Vagina (tissue), 2 donors: ENCODE data around the gene DOCK1. TPM values are rescaled to one million over a fixed set of nuclear protein-coding genes. Genes with fewer than 3 reads are reported as not detected.

Source experiments
- DNase-seq, 2 donors: peaks; one replicate each; pipeline ENCODE4 v3.0.0-alpha.2; 2017; ENCODE audit errors: extremely low spot score in 2 of 2
- H3K27ac ChIP-seq: fragments of 200-600 bp; sonication (generic); one replicate; pipeline ENCODE4 v1.5.1; 2019
- H3K27me3 ChIP-seq: fragments of 200-600 bp; sonication (generic); one replicate; pipeline ENCODE4 v1.5.1; 2019
- H3K36me3 ChIP-seq, 2 donors: fragments of 200-600 bp; sonication (generic); one replicate each; pipeline ENCODE4 v1.5.1; 2017 to 2019
- H3K4me1 ChIP-seq: fragments of 200-600 bp; sonication (generic); one replicate; pipeline ENCODE4 v1.5.1; 2019
- H3K4me3 ChIP-seq, 2 donors: fragments of 200-600 bp; sonication (generic); 1 replicate in 1 of 2; 2 replicates in 1 of 2; pipeline ENCODE4 v1.5.1; 2016 to 2019
- H3K9me3 ChIP-seq: fragments of 200-600 bp; sonication (generic); one replicate; pipeline ENCODE4 v1.5.1; 2019
- POLR2A ChIP-seq, 2 donors: fragments of 450-650 bp; IDR thresholded peaks; one replicate each; pipeline ENCODE4 v1.6.1; 2017; ENCODE audit warnings: antibody characterized with exemption in 2 of 2, mild to moderate bottlenecking in 2 of 2, moderate library complexity in 2 of 2
- POLR2AphosphoS5 ChIP-seq, 2 donors: sonication (generic); formaldehyde crosslinking; IDR thresholded peaks; one replicate each; pipeline ENCODE4 v1.9.0; 2017; ENCODE audit warnings: antibody characterized with exemption in 2 of 2, mild to moderate bottlenecking in 2 of 2, low read depth in 1 of 2; ENCODE audit not compliant: insufficient read depth in 1 of 2
- intact Hi-C: fragments of 100-400 bp; cut with DNase I; formaldehyde crosslinking; loops from one replicate; pipeline ENCODE4 v1.15.1; 2023
- total RNA-seq: library from RNA; depleted of rRNA; stranded (reverse); fragments of >200 nt; gene quantifications from one replicate; pipeline ENCODE4 v1.2.3, GENCODE V29; 2016
- TF ChIP-seq, protein P1 (sequence below), 3 experiments: fragments of 450-650 bp in 2 of 3; fragments of 200-600 bp in 1 of 3; sonication (generic) in 1 of 3; IDR thresholded peaks; one replicate each; pipeline ENCODE4 v1.5.1; 2017 to 2019; ENCODE audit warnings: antibody characterized with exemption in 3 of 3, mild to moderate bottlenecking in 2 of 3, moderate library complexity in 2 of 3

Gene DOCK1
- total RNA-seq, 1 donor from 2014 or later = 64.6 TPM

DNA sequence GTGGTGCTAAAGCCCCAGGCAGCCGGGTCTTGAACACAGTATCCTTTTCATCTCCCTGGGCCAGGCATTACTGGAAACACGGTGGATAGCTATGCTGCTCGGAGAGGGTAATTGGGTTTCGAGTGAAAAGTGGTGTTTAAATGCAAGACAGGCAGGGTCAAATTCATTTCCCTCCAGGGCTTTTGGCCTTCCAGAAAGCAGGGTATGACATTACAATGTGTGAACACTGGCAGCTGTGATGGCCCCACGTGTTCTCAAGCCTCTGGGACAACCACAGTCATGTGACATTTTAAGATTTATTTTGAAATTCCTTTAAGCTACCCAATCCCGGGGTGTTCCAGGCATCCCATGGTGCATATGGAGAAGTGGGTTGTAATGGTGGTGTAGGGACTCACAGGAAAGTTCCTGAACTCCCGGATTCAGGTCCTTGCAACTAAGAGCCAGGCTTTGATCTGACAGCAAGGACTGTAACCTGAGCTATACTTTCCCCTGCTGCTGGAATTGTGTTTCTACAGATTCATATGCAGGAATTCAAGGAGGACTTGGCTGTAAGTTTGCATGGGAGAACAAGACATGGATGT, 244.4 kb downstream of the DOCK1 start:
- H3K36me3 ChIP-seq = no peaks in the 10 kb centered on the region
- H3K9me3 ChIP-seq = no peaks in the 10 kb centered on the region
- no peaks in the 10 kb centered on the region for H3K4me1 ChIP-seq
- TF ChIP-seq POLR2A (IDR thresholded peaks at IDR 0.05) = no peak
- TF ChIP-seq, protein P1, sequence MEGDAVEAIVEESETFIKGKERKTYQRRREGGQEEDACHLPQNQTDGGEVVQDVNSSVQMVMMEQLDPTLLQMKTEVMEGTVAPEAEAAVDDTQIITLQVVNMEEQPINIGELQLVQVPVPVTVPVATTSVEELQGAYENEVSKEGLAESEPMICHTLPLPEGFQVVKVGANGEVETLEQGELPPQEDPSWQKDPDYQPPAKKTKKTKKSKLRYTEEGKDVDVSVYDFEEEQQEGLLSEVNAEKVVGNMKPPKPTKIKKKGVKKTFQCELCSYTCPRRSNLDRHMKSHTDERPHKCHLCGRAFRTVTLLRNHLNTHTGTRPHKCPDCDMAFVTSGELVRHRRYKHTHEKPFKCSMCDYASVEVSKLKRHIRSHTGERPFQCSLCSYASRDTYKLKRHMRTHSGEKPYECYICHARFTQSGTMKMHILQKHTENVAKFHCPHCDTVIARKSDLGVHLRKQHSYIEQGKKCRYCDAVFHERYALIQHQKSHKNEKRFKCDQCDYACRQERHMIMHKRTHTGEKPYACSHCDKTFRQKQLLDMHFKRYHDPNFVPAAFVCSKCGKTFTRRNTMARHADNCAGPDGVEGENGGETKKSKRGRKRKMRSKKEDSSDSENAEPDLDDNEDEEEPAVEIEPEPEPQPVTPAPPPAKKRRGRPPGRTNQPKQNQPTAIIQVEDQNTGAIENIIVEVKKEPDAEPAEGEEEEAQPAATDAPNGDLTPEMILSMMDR (IDR thresholded peaks at IDR 0.05) = no peak
- no peak for TF ChIP-seq POLR2AphosphoS5 (IDR thresholded peaks at IDR 0.05; ENCODE audit: insufficient read depth in 1 of 2, low read depth in 1 of 2)
- intact Hi-C loops = no loop called here
- DNase-seq = no peak
- H3K27me3 ChIP-seq = no peaks in the 10 kb centered on the region
- no peak overlapping the region for H3K27ac ChIP-seq
- no peak overlapping the region for H3K4me3 ChIP-seq

- DNase-seq = no peak
- no peaks in the 10 kb centered on the region for H3K9me3 ChIP-seq
- no peaks in the 10 kb centered on the region for H3K36me3 ChIP-seq
- H3K4me3 ChIP-seq = no peak overlapping the region
- TF ChIP-seq, protein P1 (IDR thresholded peaks at IDR 0.05) = no peak
- no peak for TF ChIP-seq POLR2AphosphoS5 (IDR thresholded peaks at IDR 0.05; ENCODE audit: insufficient read depth in 1 of 2, low read depth in 1 of 2)
- TF ChIP-seq POLR2A (IDR thresholded peaks at IDR 0.05) = no peak
- intact Hi-C loops = no loop called here
- no peak overlapping the region for H3K27ac ChIP-seq
- no peaks in the 10 kb centered on the region for H3K4me1 ChIP-seq
- no peaks in the 10 kb centered on the region for H3K27me3 ChIP-seq
Observed at GRCh38 chr10:127150136-127150535, 244.9 kb downstream of the DOCK1 start.

DNA sequence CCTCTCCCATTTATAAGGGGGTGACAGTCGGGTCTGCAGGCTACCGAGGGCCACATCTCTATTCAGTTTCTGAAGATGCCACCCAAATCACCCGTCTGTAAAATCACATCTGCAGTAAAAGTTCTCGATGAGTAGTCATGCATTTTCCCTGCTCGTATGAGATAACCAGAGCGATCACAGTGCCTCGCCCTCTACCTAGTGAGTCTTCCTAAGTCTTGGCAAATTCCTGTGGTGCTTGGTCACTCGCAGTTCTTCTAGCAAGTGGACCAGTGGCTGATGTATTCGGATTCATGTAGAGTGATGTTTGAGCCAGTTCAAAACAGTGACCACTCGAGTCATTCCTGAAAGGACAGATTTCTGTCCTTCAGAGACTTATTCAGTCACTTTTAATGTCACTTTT, 246.3 kb downstream of the DOCK1 start:
- Histone ChIP-seq H3K27ac (no peak overlapping the region), H3K36me3 (no peaks in the 10 kb centered on the region), H3K9me3 (no peaks in the 10 kb centered on the region), H3K27me3 (no peaks in the 10 kb centered on the region), H3K4me3 (no peak overlapping the region), H3K4me1 (no peaks in the 10 kb centered on the region)
- no peak for TF ChIP-seq POLR2AphosphoS5 (IDR thresholded peaks at IDR 0.05; ENCODE audit: insufficient read depth in 1 of 2, low read depth in 1 of 2)
- TF ChIP-seq, protein P1 (IDR thresholded peaks at IDR 0.05) = no peak
- TF ChIP-seq POLR2A (IDR thresholded peaks at IDR 0.05) = no peak
- DNase-seq = no peak
- intact Hi-C loops = no loop called here

DNA sequence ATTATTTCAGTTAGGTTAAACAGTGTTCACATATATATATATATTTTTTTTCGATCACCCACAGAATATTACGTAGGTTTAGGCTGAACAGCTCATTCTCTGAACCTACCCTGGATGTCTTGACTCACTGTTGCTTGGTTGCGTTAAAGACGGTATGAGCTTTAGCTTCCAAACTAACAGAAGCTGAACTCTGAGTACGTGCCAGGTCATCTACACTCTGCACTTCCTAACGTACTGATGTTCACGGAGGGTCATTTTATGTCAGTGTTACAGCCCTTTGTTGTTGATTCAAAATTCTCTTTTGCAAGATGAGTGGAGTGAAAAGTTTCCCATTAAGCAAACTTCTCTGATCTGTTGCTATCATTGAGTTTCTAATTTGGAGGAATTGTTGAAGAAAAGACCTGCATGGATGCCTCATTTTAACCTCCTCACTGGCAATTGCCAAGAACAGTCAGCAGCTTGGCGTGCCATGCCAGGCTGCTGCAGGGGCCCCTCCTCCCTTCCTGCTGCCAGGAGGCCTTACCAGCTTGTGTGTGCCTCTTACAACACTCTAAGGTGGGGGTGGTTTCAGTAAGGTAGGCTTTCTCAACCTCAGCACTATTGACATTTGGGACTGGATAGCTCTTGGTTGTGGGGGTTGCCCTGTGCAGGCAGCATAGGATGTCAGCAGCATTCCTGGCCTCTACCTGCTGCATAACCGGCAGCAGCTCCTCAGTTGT, 246.9 kb downstream of the DOCK1 start:
- Histone ChIP-seq H3K4me3 (no peak overlapping the region), H3K4me1 (peaks cover 5% of the 10 kb centered on the region), H3K36me3 (no peaks in the 10 kb centered on the region), H3K27ac (no peak overlapping the region), H3K27me3 (no peaks in the 10 kb centered on the region), H3K9me3 (no peaks in the 10 kb centered on the region)
- no peak for DNase-seq
- TF ChIP-seq POLR2A (IDR thresholded peaks at IDR 0.05) (no peak), POLR2AphosphoS5 (IDR thresholded peaks at IDR 0.05; ENCODE audit: insufficient read depth in 1 of 2, low read depth in 1 of 2) (no peak)
- TF ChIP-seq, protein P1 (IDR thresholded peaks at IDR 0.05) = no peak
- intact Hi-C loops = no loop called here

DNA sequence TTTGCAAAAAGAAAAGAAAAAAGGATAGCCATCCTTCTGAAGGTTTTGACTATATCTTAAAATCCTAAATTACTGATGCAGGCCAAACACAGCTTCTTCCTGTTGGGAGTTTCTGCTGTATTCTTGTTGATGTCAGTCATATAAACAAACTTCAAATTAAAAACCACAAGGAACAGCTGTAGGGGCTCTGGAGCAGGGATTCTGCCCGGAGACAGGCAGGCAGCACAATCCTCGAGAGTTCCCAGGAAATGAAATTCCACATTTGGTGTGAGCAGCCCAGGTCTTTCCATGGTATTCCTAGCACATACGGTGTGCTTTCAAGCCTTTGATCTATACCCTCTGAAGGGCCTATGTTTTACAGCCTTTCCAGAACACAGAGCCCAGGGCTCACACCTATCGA, 248.0 kb downstream of the DOCK1 start:
- intact Hi-C loops = no loop called here
- no peaks in the 10 kb centered on the region for H3K9me3 ChIP-seq
- H3K27ac ChIP-seq = no peak overlapping the region
- TF ChIP-seq, protein P1 (IDR thresholded peaks at IDR 0.05) = no peak
- peaks cover 16% of the 10 kb centered on the region for H3K4me1 ChIP-seq
- H3K4me3 ChIP-seq = no peak overlapping the region
- DNase-seq = no peak
- H3K27me3 ChIP-seq = no peaks in the 10 kb centered on the region
- H3K36me3 ChIP-seq = no peaks in the 10 kb centered on the region
